NB4 (cell line): ENCODE results near the gene SLC12A7.

ENCODE experiments used
- DNase-seq: peaks from one replicate; pipeline ENCODE4 v3.0.0; 2010; ENCODE audit warnings: low read depth
- H3K4me3 ChIP-seq: one replicate; pipeline ENCODE4 v1.5.1; 2011; ENCODE audit warnings: mild to moderate bottlenecking, low read depth, low read length, moderate library complexity
- CTCF ChIP-seq: IDR thresholded peaks from one replicate; pipeline ENCODE4 v1.5.1; 2012; ENCODE audit warnings: low read depth, low read length
- MAX ChIP-seq: IDR thresholded peaks from 2 replicates; pipeline ENCODE4 v1.6.1; 2011; ENCODE audit warnings: low read depth, low read length
- MYC ChIP-seq: IDR thresholded peaks from 2 replicates; pipeline ENCODE4 v1.6.1; 2011; ENCODE audit warnings: low read depth, low read length
- POLR2A ChIP-seq: IDR thresholded peaks from 2 replicates; pipeline ENCODE4 v1.6.1; 2011; ENCODE audit warnings: mild to moderate bottlenecking; ENCODE audit not compliant: insufficient read length; ENCODE audit errors: extremely low read depth

SLC12A7 gene

GRCh38 chr5:1041225-1042143, 70.4 kb downstream of the SLC12A7 start:
- no peak for DNase-seq
- TF ChIP-seq MAX, result no peak
- no peak for TF ChIP-seq CTCF
- no peak for TF ChIP-seq MYC
- H3K4me3 ChIP-seq, result no peak overlapping the region

GRCh38 chr5:1040571-1040970, 71.3 kb downstream of the SLC12A7 start:
- no peak overlapping the region for H3K4me3 ChIP-seq
- TF ChIP-seq CTCF (no peak), MYC (no peak), POLR2A (no peak), MAX (no peak)
- DNase-seq, result no peak

GRCh38 chr5:1039706-1040260, 72.1 kb downstream of the SLC12A7 start:
- H3K4me3 ChIP-seq, result no peak overlapping the region
- TF ChIP-seq POLR2A (no peak), MYC (no peak), MAX (no peak), CTCF (no peak)
- DNase-seq, result no peak

GRCh38 chr5:1039210-1039548, 72.7 kb downstream of the SLC12A7 start:
- no peak for DNase-seq
- H3K4me3 ChIP-seq, result no peak overlapping the region
- TF ChIP-seq MAX (no peak), CTCF (no peak), MYC (no peak), POLR2A (no peak)

- H3K4me3 ChIP-seq, result no peak overlapping the region
- no peak for DNase-seq
- TF ChIP-seq POLR2A, result no peak
- TF ChIP-seq MAX, result no peak
- no peak for TF ChIP-seq MYC
- no peak for TF ChIP-seq CTCF
Measured at GRCh38 chr5:1038417-1039209, 73.2 kb downstream of the SLC12A7 start.
